Measurements from ENCODE around the gene GNG12. TPM values are rescaled to one million over a fixed set of nuclear protein-coding genes. Genes with fewer than 3 reads are reported as not detected.

Gene GNG12
- 100 to 1,000 TPM in 2 of 8 experiments, 10 to 100 TPM in 5, 1 to 10 TPM in 1; 8.6 to 146 (median 51.7) TPM for total RNA-seq

DNA sequence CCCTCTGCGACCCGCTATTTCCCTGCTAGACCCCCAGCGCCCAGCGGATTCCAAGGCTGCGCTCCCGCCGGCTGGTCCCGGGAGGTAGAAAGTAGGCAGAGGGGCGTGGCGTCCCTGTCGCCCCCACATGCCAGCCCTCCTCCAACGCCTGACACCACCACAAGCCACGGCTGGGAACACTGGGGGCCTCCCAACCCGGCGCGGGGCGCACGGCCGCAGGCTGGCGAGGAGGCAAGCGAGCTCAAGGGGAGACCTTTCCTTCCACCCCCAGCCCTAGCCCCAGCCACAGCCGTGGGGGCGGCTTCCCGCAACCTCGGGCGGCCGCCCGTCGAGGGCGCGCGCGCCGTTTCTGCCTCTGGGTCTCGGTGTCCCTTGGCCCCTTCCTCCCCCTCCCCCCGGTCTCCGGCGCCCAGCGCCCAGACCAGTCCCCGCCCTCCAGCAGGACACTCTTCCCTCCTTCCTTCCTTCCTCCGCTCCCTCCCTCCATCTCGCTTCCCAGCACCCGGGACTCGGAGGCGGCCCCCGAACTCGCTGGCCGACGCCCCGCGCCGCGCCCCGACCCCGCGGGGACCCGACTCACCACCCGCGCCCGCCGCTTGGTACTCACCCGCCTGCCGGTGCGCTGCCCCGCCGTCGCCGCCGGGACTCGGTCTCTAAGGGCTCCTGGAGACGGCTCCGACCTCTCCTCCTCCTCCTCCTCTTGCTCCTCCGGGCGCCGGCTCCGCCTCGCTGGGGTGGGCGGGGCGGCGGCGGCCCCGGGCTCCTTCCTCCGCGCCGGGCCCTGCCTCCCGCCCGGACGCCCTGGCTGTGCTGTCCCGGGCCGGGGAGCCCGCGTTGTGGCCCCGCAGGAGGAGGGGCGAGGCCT, at the start of gene GNG12:
Gene GNG12, minus strand, starts transcription at position 731 of the 865 bp plus-strand sequence. CDS start 125,781 bp downstream, outside the sequence.
- Histone ChIP-seq H3K4me1 (replicated peaks in 1 of 2) (peaks cover 0 to 3% of the 10 kb centered on the region in 2 donors), H3K27ac (no peak within 1 kb of the TSS), H3K4me3 (peak within 1 kb of the TSS; percentile 35 to 58 (median 53))
- in situ Hi-C loops (cut with MboI; ENCODE audit: low pct_unique_long_range_greater_than_20kb in 2 of 9, low sequenced_read_pairs in 9 of 9, unreplicated experiment in 9 of 9), result loop anchor here in 1 of 9 experiments (25.0 kb wide), 1 partner anchor 279 kb away; no protein-coding TSS in a partner anchor
- WGBS, 10 experiments, result 0 to 4% (median 0%) methylated on average over 1 to 9 of the region's 94 CpGs; no CpG with 5 or more reads in 6 of the 10 experiments
- ATAC-seq (replicated peaks in 6 of 8), result peak; percentile 63 to 80 (median 74)

DNA sequence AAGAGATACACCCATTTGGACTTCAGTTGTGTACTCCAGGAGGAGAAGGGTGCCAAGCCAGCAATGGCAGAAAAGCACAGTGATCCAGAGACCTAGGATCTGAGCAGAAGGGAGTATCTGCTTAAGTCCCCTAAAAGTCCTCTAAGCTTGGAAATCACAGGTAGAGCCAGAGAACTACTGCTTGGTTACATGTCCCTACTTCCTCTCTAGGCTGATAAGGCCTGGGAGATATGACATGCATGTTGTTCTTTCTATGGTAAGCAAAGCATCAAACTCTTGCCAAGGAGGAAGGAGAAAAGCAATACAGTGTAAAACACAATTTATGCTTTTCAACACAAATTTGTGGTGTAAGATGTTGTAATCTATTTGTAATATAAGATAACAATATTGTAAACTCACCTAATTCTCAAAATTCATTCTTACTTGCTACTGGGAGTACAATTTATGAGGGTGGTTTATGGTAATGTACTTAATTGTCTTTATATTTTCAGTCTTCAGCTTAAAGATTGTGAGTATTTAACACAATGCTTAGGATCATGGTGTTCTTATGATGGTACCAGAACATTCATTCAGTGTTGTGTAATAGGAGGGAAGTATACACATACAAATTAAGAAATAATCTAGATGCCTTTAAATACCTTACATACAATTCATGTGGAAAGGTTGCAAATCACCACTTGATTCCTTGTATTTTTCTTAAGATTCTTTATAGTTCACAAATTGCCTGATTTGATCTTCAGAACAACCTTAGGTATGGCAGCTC, 49.1 kb upstream of the GNG12 start:
- H3K27ac ChIP-seq, result no peak overlapping the region
- in situ Hi-C loops (cut with MboI; ENCODE audit: low pct_unique_long_range_greater_than_20kb in 2 of 9, low sequenced_read_pairs in 9 of 9, unreplicated experiment in 9 of 9), result no loop called here

DNA sequence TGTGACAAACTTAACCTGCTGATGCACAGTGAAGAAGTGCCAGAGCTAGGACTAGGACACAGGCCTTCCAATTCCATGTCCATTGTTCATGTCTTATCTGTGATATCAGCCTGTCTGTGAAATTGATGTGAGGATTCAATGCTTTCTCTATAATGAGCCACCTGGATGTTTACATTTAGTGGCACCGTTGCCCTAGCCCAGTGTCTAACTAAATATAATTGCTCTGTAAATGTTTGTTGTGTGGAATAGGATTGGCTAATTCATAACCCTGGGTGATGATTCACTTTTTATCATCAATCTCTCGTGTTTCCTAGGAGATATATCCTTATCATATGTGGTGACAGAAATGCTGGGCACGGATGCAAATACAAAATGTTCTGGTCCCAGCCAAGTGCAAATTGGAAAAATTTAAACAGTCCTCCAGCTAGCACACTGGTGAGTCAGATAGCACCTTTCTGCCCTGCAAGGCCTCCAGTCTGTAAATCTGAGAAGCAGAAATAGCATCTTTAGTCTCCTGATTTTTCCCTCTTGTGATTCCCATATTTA, 46.9 kb upstream of the GNG12 start:
- Histone ChIP-seq H3K27ac (no peak overlapping the region), H3K4me1 (replicated peaks in 1 of 2) (peaks cover 3 to 7% of the 10 kb centered on the region in 2 donors), H3K4me3 (no peak overlapping the region)
- 7 to 79% (median 65%) methylated on average over 1 to 3 of the region's 3 CpGs; no CpG with 5 or more reads in 3 of the 10 experiments for WGBS, 10 experiments
- in situ Hi-C loops (cut with MboI; ENCODE audit: low pct_unique_long_range_greater_than_20kb in 2 of 9, low sequenced_read_pairs in 9 of 9, unreplicated experiment in 9 of 9), result no loop called here
- peak; percentile 66 to 94 (median 90) for ATAC-seq (replicated peaks in 6 of 8)

More for the DNA sequence above, 49.1 kb upstream of the GNG12 start:
- H3K4me1 ChIP-seq (replicated peaks in 1 of 2), result peaks cover 3 to 7% of the 10 kb centered on the region in 2 donors
- no peak for ATAC-seq (replicated peaks in 6 of 8)
- H3K4me3 ChIP-seq, result no peak overlapping the region

DNA sequence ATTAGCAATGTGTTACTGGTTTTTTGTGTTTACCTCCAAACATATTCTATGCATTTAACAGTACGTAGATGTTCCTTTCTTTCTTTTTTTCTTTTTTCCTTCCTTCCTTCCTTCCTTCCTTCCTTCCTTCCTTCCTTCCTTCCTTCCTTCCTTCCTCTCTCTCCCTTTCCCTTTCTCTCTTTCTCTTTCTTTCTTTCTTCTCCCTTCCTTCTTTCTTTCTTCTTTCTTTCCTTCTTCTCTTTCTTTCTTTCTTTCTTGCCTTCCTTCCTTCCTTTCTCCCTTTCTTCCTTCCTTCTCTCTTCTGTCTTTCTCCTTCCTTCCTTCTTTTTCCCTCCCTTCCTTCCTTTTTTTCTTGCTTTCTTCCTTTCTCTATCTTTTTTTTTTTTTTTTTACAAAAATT, 46.2 kb upstream of the GNG12 start:
- H3K4me1 ChIP-seq (replicated peaks in 1 of 2), result peaks cover 3 to 7% of the 10 kb centered on the region in 2 donors
- no peak overlapping the region for H3K27ac ChIP-seq
- no peak overlapping the region for H3K4me3 ChIP-seq
- in situ Hi-C loops (cut with MboI; ENCODE audit: low pct_unique_long_range_greater_than_20kb in 2 of 9, low sequenced_read_pairs in 9 of 9, unreplicated experiment in 9 of 9), result no loop called here
- WGBS, 10 experiments, result 67 to 100% (median 100%) methylated on average over 1 of the region's 1 CpG; no CpG with 5 or more reads in 3 of the 10 experiments
- ATAC-seq (replicated peaks in 6 of 8), result no peak

DNA sequence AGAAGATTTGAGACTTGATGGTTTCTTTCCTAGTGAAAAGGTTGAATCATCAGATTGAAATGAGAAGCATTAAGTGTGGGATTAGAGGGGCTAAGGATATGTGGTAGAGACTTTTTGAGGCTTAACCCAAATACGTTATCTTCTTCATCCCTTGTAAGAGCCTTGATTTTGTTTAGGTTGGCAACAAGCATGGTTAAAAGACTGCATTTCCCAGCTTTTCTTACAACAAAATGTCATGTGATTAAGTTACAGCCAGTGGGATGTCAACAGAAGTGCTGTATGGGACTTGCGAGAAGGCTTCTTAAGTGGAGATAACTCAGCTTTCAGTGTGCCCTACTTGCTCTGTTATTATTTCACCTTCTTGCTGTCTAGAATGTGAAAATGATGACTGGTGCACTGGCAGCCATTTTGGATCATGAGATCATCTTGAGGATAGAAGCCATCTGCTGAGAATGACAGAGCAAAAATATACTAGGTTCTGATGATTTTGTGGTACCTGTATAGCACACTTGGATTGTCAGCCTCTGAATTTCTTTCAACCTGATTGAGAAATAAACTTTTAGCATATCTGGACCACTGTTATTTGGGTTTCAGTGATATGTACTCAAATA, 41.3 kb upstream of the GNG12 start:
- H3K27ac ChIP-seq, result no peak overlapping the region
- in situ Hi-C loops (cut with MboI; ENCODE audit: low pct_unique_long_range_greater_than_20kb in 2 of 9, low sequenced_read_pairs in 9 of 9, unreplicated experiment in 9 of 9), result loop anchor here in 5 of 9 experiments (25.0 kb wide), 3 partner anchors 138 to 463 kb away; no protein-coding TSS in a partner anchor
- no peak for ATAC-seq (replicated peaks in 6 of 8)
- no peak overlapping the region for H3K4me3 ChIP-seq
- WGBS, 10 experiments, result 67 to 100% (median 92%) methylated on average over 1 to 2 of the region's 2 CpGs; no CpG with 5 or more reads in 1 of the 10 experiments
- H3K4me1 ChIP-seq (replicated peaks in 1 of 2), result no peaks in the 10 kb centered on the region

DNA sequence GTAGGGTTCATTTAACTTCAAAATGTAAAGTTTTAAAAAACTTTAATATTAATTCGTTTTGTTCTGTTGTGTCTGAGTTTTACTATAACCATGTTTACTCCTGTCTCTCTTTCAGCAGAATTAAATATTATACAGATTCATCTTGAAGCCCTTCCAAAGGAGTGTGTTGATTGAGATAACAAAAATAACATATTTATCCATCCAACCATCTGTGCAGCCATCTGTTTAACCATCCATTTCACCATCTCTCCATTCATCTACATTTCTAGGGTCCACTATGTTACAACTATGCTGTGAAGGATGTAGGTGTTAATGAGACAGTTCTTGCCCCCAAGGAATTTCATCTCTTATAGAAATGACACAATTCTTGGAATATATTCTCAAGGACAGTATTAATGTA, 36.0 kb upstream of the GNG12 start:
- Histone ChIP-seq H3K4me3 (no peak overlapping the region), H3K4me1 (replicated peaks in 1 of 2) (no peaks in the 10 kb centered on the region), H3K27ac (no peak overlapping the region)
- WGBS, 10 experiments, result 10 to 71% (median 35%) methylated on average over 1 of the region's 1 CpG
- in situ Hi-C loops (cut with MboI; ENCODE audit: low pct_unique_long_range_greater_than_20kb in 2 of 9, low sequenced_read_pairs in 9 of 9, unreplicated experiment in 9 of 9), result loop anchor here in 5 of 9 experiments (25.0 kb wide), 3 partner anchors 143 to 468 kb away; no protein-coding TSS in a partner anchor
- ATAC-seq (replicated peaks in 6 of 8), result no peak

DNA sequence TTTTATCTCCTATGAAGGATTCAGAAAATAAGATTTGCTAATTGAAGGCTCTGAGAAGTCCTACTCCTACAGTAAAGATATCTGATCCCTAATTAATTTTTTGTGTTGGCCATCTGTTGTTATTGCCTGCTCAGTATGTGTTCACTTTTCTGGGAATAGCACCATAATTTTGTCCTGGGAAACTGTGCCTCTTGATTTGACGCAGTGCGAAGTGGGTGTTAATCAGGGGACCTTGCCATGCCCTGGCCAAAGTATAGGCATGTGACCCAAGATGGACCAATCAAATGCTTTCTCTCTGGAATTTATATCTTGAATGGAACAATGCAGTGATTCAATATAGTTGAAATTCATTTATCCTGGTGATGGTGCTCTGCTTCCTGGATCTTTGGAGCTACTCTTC, 30.4 kb upstream of the GNG12 start:
- ATAC-seq (replicated peaks in 6 of 8), result no peak
- Histone ChIP-seq H3K4me1 (replicated peaks in 1 of 2) (peaks cover 8 to 9% of the 10 kb centered on the region in 2 donors), H3K4me3 (no peak overlapping the region), H3K27ac (no peak overlapping the region)
- WGBS, 10 experiments, result 83 to 100% (median 95%) methylated on average over 2 of the region's 2 CpGs; no CpG with 5 or more reads in 3 of the 10 experiments
- in situ Hi-C loops (cut with MboI; ENCODE audit: low pct_unique_long_range_greater_than_20kb in 2 of 9, low sequenced_read_pairs in 9 of 9, unreplicated experiment in 9 of 9), result loop anchor here in 5 of 9 experiments (25.0 kb wide), 3 partner anchors 149 to 474 kb away; no protein-coding TSS in a partner anchor

DNA sequence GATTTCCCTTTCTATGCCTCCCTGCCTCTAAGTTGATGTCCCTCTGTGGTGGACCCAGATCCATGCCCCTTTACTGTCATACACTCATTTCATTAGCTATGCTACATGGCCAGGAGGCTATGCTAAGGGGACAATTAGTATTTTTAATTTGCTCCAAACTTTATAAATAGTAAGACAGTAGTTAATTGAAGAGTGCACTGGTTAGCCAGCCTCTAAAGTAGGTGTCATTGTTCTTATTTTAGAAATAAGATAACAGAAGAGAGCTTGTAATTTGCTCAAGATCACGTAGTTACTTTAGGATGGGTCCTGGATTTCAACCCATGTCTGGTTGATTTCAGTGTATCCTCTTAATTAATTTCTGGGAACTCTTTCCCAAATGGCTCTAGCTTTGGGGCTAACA, 29.4 kb upstream of the GNG12 start:
- WGBS, 10 experiments, result 71 to 100% (median 100%) methylated on average over 1 of the region's 1 CpG; no CpG with 5 or more reads in 2 of the 10 experiments
- in situ Hi-C loops (cut with MboI; ENCODE audit: low pct_unique_long_range_greater_than_20kb in 2 of 9, low sequenced_read_pairs in 9 of 9, unreplicated experiment in 9 of 9), result loop anchor here in 5 of 9 experiments (25.0 kb wide), 3 partner anchors 150 to 475 kb away; no protein-coding TSS in a partner anchor
- H3K4me1 ChIP-seq (replicated peaks in 1 of 2), result peaks cover 13 to 16% of the 10 kb centered on the region in 2 donors
- ATAC-seq (replicated peaks in 6 of 8), result no peak
- H3K4me3 ChIP-seq, result no peak overlapping the region
- H3K27ac ChIP-seq, result no peak overlapping the region

DNA sequence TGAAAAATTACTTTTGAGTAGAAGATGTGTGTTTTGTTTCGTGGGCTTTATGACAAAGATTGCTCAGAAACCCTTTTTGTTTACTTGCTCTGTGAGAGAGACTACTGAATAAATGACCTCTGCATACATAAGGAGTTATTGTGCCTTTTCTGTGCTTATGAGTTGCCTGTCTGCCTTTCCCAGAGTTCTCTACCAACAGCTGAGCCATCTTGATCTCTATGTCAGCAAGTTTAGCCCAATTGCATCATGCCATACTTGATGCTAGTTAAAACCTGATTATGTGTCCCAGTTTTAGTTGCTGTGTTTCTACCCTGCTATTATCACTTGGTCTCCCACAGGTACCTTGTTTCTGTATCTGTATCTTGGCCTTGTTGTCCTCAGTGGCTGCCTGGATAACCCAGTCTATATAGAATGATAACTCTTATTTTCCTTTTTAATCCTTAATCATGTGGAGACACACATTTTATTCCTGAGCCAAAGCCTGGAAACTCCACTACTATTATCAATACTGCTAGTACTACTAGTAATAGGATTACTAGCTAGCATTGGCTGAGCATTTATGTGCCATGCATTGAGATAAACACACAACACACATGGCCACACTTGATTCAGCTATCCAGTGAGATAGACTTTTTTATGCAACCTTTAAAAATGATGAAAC, 28.7 kb upstream of the GNG12 start:
- peak in 4 of 8 experiments; percentile 31 to 74 (median 55) for ATAC-seq (replicated peaks in 6 of 8)
- in situ Hi-C loops (cut with MboI; ENCODE audit: low pct_unique_long_range_greater_than_20kb in 2 of 9, low sequenced_read_pairs in 9 of 9, unreplicated experiment in 9 of 9), result loop anchor here in 5 of 9 experiments (25.0 kb wide), 3 partner anchors 150 to 475 kb away; no protein-coding TSS in a partner anchor

DNA sequence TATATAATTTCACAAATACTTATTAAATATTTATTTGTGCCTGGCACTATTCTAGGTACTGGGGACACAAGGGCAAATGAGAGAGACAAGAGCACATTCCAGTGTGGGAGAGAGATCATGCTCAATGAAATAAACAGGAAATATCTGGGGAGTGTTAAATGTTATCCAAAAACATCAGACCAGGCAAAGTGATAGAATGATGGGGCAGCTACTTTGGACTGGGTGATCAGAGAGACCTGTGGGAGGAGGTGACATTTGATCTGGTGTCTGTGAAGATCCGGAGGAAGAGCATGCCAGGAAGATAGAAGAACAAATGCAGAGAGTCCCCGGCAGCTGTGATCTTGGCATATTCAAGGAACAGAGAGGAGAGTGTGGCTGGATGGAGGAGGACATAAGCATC, 27.5 kb upstream of the GNG12 start:
- H3K4me3 ChIP-seq, result no peak overlapping the region
- peaks cover 24 to 25% of the 10 kb centered on the region in 2 donors for H3K4me1 ChIP-seq (replicated peaks in 1 of 2)
- in situ Hi-C loops (cut with MboI; ENCODE audit: low pct_unique_long_range_greater_than_20kb in 2 of 9, low sequenced_read_pairs in 9 of 9, unreplicated experiment in 9 of 9), result loop anchor here in 5 of 9 experiments (25.0 kb wide), 3 partner anchors 152 to 477 kb away; no protein-coding TSS in a partner anchor
- WGBS, 10 experiments, result 67 to 100% (median 85%) methylated on average over 1 to 2 of the region's 2 CpGs
- no peak overlapping the region for H3K27ac ChIP-seq
- ATAC-seq (replicated peaks in 6 of 8), result no peak

More for the DNA sequence above, 28.7 kb upstream of the GNG12 start:
- 50 to 100% (median 67%) methylated on average over 1 of the region's 1 CpG; no CpG with 5 or more reads in 3 of the 10 experiments for WGBS, 10 experiments
- no peak overlapping the region for H3K4me3 ChIP-seq
- H3K27ac ChIP-seq, result no peak overlapping the region
- H3K4me1 ChIP-seq (replicated peaks in 1 of 2), result peaks cover 15 to 16% of the 10 kb centered on the region in 2 donors

DNA sequence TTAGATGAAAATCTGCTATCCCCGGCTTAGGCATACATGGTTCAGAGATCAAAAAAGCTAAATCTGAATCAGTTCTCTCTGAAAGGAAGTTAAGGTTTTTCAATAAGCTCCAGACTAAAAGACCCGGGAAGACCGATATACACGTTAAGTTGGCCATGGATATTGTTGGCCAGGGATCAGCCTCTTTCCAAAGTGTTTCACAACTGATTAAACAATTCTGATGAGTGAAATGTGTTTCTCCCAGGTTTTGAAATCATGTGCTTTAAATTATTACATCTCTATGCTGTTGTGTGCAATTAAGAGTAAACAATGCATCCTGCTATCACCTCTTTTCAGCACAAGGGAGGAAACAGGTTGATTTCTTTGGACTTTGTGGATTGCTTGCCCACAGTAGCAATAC, 23.7 kb upstream of the GNG12 start:
- ATAC-seq (replicated peaks in 6 of 8), result no peak
- no peak overlapping the region for H3K27ac ChIP-seq
- in situ Hi-C loops (cut with MboI; ENCODE audit: low pct_unique_long_range_greater_than_20kb in 2 of 9, low sequenced_read_pairs in 9 of 9, unreplicated experiment in 9 of 9), result loop anchor here in 6 of 9 experiments (10.0 to 25.0 kb wide), 5 partner anchors 155 to 488 kb away; no protein-coding TSS in a partner anchor
- peaks cover 28 to 29% of the 10 kb centered on the region in 2 donors for H3K4me1 ChIP-seq (replicated peaks in 1 of 2)
- 33 to 100% (median 97%) methylated on average over 1 to 4 of the region's 4 CpGs for WGBS, 10 experiments
- H3K4me3 ChIP-seq, result no peak overlapping the region

All from motor neuron (in vitro differentiated cells).